ENCODE data around the gene DGLUCY. TPM values are rescaled to one million over a fixed set of nuclear protein-coding genes. Genes with fewer than 3 reads are reported as not detected.

DGLUCY gene
- total and polyA plus RNA-seq, 4 donors, result 17.9 to 58.1 (median 24.9) TPM

- no peaks in the 10 kb centered on the region for H3K27me3 ChIP-seq (ENCODE audit: control insufficient read depth in 4 of 4, insufficient read depth in 4 of 4, low read length in 3 of 4)
- H3K27ac ChIP-seq (ENCODE audit: low read depth in 1 of 2, low read length in 2 of 2), result no peak overlapping the region
- no peak for DNase-seq (ENCODE audit: low spot score)
- H3K4me1 ChIP-seq (ENCODE audit: control insufficient read depth in 4 of 4, insufficient read depth in 4 of 4, low read length in 3 of 4), result no peaks in the 10 kb centered on the region
- H3K9me3 ChIP-seq (ENCODE audit: control insufficient read depth in 4 of 4, low read length in 3 of 4), result no peaks in the 10 kb centered on the region
- no peak overlapping the region for H3K9ac ChIP-seq (ENCODE audit: low read depth in 1 of 2, low read length in 2 of 2)
- WGBS, result 83% methylated on average over 8 of the region's 8 CpGs
- no peaks in the 10 kb centered on the region for H3K36me3 ChIP-seq (ENCODE audit: control insufficient read depth in 4 of 4, insufficient read depth in 3 of 4, low read depth in 1 of 4, low read length in 3 of 4)
- TF ChIP-seq YY1 (IDR thresholded peaks at IDR 0.05), result no peak
- no peak for TF ChIP-seq RXRA (IDR thresholded peaks at IDR 0.05)
- no peak for TF ChIP-seq SP1 (IDR thresholded peaks at IDR 0.05)
- TF ChIP-seq, protein P1, sequence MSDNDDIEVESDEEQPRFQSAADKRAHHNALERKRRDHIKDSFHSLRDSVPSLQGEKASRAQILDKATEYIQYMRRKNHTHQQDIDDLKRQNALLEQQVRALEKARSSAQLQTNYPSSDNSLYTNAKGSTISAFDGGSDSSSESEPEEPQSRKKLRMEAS (IDR thresholded peaks at IDR 0.05), result no peak
- TF ChIP-seq, protein P2, sequence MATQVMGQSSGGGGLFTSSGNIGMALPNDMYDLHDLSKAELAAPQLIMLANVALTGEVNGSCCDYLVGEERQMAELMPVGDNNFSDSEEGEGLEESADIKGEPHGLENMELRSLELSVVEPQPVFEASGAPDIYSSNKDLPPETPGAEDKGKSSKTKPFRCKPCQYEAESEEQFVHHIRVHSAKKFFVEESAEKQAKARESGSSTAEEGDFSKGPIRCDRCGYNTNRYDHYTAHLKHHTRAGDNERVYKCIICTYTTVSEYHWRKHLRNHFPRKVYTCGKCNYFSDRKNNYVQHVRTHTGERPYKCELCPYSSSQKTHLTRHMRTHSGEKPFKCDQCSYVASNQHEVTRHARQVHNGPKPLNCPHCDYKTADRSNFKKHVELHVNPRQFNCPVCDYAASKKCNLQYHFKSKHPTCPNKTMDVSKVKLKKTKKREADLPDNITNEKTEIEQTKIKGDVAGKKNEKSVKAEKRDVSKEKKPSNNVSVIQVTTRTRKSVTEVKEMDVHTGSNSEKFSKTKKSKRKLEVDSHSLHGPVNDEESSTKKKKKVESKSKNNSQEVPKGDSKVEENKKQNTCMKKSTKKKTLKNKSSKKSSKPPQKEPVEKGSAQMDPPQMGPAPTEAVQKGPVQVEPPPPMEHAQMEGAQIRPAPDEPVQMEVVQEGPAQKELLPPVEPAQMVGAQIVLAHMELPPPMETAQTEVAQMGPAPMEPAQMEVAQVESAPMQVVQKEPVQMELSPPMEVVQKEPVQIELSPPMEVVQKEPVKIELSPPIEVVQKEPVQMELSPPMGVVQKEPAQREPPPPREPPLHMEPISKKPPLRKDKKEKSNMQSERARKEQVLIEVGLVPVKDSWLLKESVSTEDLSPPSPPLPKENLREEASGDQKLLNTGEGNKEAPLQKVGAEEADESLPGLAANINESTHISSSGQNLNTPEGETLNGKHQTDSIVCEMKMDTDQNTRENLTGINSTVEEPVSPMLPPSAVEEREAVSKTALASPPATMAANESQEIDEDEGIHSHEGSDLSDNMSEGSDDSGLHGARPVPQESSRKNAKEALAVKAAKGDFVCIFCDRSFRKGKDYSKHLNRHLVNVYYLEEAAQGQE (IDR thresholded peaks at IDR 0.05), result no peak
- no peak for TF ChIP-seq JUND (IDR thresholded peaks at IDR 0.05)
- no peak for TF ChIP-seq ATF3 (IDR thresholded peaks at IDR 0.05)
- no peak for TF ChIP-seq RAD21 (IDR thresholded peaks at IDR 0.05)
- no peak for TF ChIP-seq FOXA1 (IDR thresholded peaks at IDR 0.05)
- no peak for TF ChIP-seq EGR1 (IDR thresholded peaks at IDR 0.05; ENCODE audit: low read depth in 2 of 2)
- no peak for TF ChIP-seq ZBTB33 (IDR thresholded peaks at IDR 0.05)
- TF ChIP-seq HNF4G (IDR thresholded peaks at IDR 0.05), result no peak
- TF ChIP-seq FOXA2 (IDR thresholded peaks at IDR 0.05), result no peak
- TF ChIP-seq GABPA (IDR thresholded peaks at IDR 0.05 in 1 of 2, conservative IDR thresholded peaks at IDR 0.05 in 1 of 2), result no peak
- TF ChIP-seq NR2F2 (IDR thresholded peaks at IDR 0.05), result no peak
- TF ChIP-seq, protein P3, sequence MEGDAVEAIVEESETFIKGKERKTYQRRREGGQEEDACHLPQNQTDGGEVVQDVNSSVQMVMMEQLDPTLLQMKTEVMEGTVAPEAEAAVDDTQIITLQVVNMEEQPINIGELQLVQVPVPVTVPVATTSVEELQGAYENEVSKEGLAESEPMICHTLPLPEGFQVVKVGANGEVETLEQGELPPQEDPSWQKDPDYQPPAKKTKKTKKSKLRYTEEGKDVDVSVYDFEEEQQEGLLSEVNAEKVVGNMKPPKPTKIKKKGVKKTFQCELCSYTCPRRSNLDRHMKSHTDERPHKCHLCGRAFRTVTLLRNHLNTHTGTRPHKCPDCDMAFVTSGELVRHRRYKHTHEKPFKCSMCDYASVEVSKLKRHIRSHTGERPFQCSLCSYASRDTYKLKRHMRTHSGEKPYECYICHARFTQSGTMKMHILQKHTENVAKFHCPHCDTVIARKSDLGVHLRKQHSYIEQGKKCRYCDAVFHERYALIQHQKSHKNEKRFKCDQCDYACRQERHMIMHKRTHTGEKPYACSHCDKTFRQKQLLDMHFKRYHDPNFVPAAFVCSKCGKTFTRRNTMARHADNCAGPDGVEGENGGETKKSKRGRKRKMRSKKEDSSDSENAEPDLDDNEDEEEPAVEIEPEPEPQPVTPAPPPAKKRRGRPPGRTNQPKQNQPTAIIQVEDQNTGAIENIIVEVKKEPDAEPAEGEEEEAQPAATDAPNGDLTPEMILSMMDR (IDR thresholded peaks at IDR 0.05; ENCODE audit: low read depth, low read length, missing input control), result no peak
- no peak overlapping the region for H3K4me3 ChIP-seq (ENCODE audit: low read depth in 1 of 3, low read length in 3 of 3)
Measured at GRCh38 chr14:91238661-91239060, 124.8 kb downstream of the DGLUCY start.

GRCh38 chr14:91241863-91242262 lies 128.0 kb downstream of the DGLUCY start:
- no peaks in the 10 kb centered on the region for H3K36me3 ChIP-seq (ENCODE audit: control insufficient read depth in 4 of 4, insufficient read depth in 3 of 4, low read depth in 1 of 4, low read length in 3 of 4)
- no peaks in the 10 kb centered on the region for H3K4me1 ChIP-seq (ENCODE audit: control insufficient read depth in 4 of 4, insufficient read depth in 4 of 4, low read length in 3 of 4)
- H3K27ac ChIP-seq (ENCODE audit: low read depth in 1 of 2, low read length in 2 of 2), result no peak overlapping the region
- H3K27me3 ChIP-seq (ENCODE audit: control insufficient read depth in 4 of 4, insufficient read depth in 4 of 4, low read length in 3 of 4), result no peaks in the 10 kb centered on the region
- no peaks in the 10 kb centered on the region for H3K9me3 ChIP-seq (ENCODE audit: control insufficient read depth in 4 of 4, low read length in 3 of 4)
- WGBS, result 62% methylated on average over 7 of the region's 7 CpGs
- H3K4me3 ChIP-seq (ENCODE audit: low read depth in 1 of 3, low read length in 3 of 3), result no peak overlapping the region
- DNase-seq (ENCODE audit: low spot score), result no peak
- peak overlapping the region in 1 of 2 donors; percentile 22 for H3K9ac ChIP-seq (ENCODE audit: low read depth in 1 of 2, low read length in 2 of 2)
- TF ChIP-seq NR2F2 (IDR thresholded peaks at IDR 0.05) (no peak), JUND (IDR thresholded peaks at IDR 0.05) (no peak), FOXA2 (IDR thresholded peaks at IDR 0.05) (no peak), RXRA (IDR thresholded peaks at IDR 0.05) (no peak), GABPA (IDR thresholded peaks at IDR 0.05 in 1 of 2, conservative IDR thresholded peaks at IDR 0.05 in 1 of 2) (no peak), HNF4G (IDR thresholded peaks at IDR 0.05) (no peak), SP1 (IDR thresholded peaks at IDR 0.05) (no peak), FOXA1 (IDR thresholded peaks at IDR 0.05) (no peak), YY1 (IDR thresholded peaks at IDR 0.05) (no peak), HNF4A (conservative IDR thresholded peaks at IDR 0.05) (no peak)
- TF ChIP-seq, protein P3 (IDR thresholded peaks at IDR 0.05; ENCODE audit: low read depth, low read length, missing input control), result no peak
- TF ChIP-seq, protein P2 (IDR thresholded peaks at IDR 0.05), result no peak
- TF ChIP-seq, protein P1 (IDR thresholded peaks at IDR 0.05), result no peak

All from liver (tissue), 9 donors.